ENCODE results near the gene ZNF664.

Gene ZNF664

DNA sequence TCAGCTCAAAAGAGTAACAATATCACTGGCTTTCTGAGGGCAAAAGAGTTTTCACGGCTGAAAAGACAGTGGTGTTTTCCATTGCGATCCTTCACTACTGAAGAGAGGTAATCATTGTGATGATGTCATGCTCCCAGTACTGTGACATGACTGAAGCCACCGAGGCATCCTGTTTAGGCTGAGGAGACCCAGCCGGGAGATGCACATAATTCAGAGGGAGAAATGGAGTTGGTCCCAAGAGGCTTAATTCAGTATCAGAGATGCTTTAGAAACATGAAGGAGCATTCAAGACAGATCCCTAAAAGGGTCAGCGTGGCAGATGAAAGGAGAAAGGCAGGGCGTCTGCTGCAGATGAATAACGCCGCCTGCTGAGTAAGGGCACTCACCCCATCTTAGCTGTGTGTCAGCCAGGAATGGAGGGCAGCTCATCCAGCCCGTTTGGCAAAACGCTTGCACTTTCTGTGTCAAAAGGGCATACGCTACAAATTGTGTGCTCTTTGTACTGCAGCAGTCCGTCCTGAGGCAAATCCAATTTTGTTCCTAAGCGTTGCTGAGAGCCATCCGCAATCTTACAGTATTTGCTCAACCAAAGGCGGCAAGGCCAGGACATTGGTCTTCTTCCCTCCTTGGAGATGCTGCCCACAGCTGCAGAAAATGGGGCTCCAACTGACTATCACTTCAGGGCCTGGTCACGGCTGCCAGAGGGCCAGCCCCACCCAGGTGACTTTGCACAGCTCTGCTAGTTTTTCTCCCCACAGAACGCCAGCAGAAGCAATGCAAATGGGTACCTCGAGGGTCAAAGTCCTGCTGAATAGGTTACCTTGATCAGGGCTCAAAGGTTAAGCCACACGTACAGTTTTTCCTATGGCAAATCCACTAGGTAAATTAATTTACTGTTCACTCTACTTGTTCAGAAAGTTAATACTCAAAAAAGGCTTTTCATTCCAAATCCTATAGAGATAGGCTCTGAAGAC lies 23.9 kb upstream of the ZNF664 start:
- Histone ChIP-seq H3K27me3 (ENCODE audit: control insufficient read depth, low read length) (peaks cover 3% of the 10 kb centered on the region; the same call in 1 of the 2 replicates), H3K36me3 (ENCODE audit: control insufficient read depth, low read length) (no peaks in the 10 kb centered on the region), H3K27ac (ENCODE audit: low read depth, low read length) (no peak overlapping the region), H4K20me1 (ENCODE audit: control insufficient read depth, insufficient read depth, low read depth, low read length) (no peaks in the 10 kb centered on the region), H3K4me2 (ENCODE audit: low read length) (no peak overlapping the region), H3K4me1 (ENCODE audit: control insufficient read depth, low read length) (no peaks in the 10 kb centered on the region), H3K4me3 (ENCODE audit: low read length) (no peak overlapping the region), H3F3A (ENCODE audit: control insufficient read depth, insufficient read depth) (no peaks in the 10 kb centered on the region), H3K9me3 (ENCODE audit: control insufficient read depth, insufficient read depth, low read length) (no peaks in the 10 kb centered on the region), H3K79me2 (ENCODE audit: control insufficient read depth, low read length) (no peaks in the 10 kb centered on the region), H3K9me2 (replicated peaks; ENCODE audit: control insufficient read depth, low read length) (no peaks in the 10 kb centered on the region)
- no peak for TF ChIP-seq EZH2phosphoT487 (IDR thresholded peaks at IDR 0.05; ENCODE audit: borderline replicate concordance, low read length)
- TF ChIP-seq, protein P1, sequence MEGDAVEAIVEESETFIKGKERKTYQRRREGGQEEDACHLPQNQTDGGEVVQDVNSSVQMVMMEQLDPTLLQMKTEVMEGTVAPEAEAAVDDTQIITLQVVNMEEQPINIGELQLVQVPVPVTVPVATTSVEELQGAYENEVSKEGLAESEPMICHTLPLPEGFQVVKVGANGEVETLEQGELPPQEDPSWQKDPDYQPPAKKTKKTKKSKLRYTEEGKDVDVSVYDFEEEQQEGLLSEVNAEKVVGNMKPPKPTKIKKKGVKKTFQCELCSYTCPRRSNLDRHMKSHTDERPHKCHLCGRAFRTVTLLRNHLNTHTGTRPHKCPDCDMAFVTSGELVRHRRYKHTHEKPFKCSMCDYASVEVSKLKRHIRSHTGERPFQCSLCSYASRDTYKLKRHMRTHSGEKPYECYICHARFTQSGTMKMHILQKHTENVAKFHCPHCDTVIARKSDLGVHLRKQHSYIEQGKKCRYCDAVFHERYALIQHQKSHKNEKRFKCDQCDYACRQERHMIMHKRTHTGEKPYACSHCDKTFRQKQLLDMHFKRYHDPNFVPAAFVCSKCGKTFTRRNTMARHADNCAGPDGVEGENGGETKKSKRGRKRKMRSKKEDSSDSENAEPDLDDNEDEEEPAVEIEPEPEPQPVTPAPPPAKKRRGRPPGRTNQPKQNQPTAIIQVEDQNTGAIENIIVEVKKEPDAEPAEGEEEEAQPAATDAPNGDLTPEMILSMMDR (IDR thresholded peaks at IDR 0.05; ENCODE audit: low read depth, low read length, poor library complexity, severe bottlenecking) = no peak

DNA sequence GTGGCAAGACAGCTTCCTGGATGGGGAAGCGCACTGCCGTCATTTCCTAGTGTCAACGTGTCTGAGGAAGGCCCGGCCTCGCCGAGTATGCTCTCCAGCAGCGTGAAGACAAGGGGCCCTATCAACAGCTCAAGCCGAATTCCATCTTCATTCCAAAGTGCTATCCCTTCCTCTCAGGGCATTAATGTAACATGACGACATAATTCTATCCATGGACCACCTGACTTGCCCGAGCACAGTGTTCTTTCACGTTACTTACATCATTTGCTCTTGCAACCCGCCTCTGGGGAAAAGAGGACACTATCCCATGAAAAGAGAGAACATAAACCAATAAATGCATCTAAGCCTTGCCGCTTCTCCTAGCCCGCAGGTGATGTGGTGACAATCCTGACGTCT lies 23.2 kb upstream of the ZNF664 start:
- Histone ChIP-seq H3F3A (ENCODE audit: control insufficient read depth, insufficient read depth) (no peaks in the 10 kb centered on the region), H3K9me3 (ENCODE audit: control insufficient read depth, insufficient read depth, low read length) (no peaks in the 10 kb centered on the region), H3K4me2 (ENCODE audit: low read length) (no peak overlapping the region), H3K79me2 (ENCODE audit: control insufficient read depth, low read length) (no peaks in the 10 kb centered on the region), H3K36me3 (ENCODE audit: control insufficient read depth, low read length) (no peaks in the 10 kb centered on the region), H3K4me3 (ENCODE audit: low read length) (no peak overlapping the region), H3K9me2 (replicated peaks; ENCODE audit: control insufficient read depth, low read length) (no peaks in the 10 kb centered on the region), H3K27me3 (ENCODE audit: control insufficient read depth, low read length) (peaks cover 3% of the 10 kb centered on the region; the same call in 1 of the 2 replicates), H3K4me1 (ENCODE audit: control insufficient read depth, low read length) (no peaks in the 10 kb centered on the region), H3K27ac (ENCODE audit: low read depth, low read length) (no peak overlapping the region), H4K20me1 (ENCODE audit: control insufficient read depth, insufficient read depth, low read depth, low read length) (no peaks in the 10 kb centered on the region)
- TF ChIP-seq EZH2phosphoT487 (IDR thresholded peaks at IDR 0.05; ENCODE audit: borderline replicate concordance, low read length) = no peak

DNA sequence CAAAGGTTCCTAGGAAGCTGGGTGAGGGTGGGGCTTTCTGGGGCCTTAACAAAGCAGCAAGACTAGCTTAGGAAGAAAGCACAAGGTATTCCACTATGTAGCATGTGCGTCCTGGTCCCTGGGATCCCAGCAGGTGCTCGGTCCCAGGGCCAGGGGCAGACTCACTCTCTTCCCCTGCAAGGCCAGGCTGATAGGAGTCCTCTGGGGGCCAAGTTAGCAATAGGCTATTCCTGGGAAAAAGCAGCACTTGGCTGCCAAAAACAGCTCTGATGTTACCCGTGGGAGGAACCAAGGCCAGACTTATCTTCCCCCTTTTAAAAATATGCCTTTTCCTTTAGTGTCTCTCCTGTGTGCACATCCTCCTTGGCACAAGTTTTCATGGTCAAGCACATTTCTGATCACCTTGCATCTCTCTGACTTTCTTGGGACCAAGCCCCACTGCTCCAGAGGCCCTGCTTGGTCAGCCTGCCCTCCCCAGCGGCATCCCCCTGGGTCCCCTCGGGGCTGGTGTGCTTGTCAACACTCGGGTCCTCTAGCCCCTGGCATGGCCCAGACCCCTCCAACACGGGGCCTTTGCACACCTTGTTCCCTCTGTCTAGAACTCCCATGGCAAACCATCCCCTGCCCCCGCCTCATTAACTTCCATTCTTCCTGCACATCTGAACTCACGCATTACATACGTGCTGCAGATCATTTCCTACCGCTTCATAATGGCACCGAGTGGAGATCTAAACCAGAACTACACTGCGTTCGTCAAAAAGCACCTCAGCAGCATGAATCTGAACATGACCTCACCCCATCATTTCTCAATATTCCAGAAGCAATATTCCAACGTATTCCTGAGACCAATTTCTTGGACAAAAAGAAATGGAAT lies 22.3 kb upstream of the ZNF664 start:
- no peak overlapping the region for H3K4me3 ChIP-seq (ENCODE audit: low read length)
- peaks cover 3% of the 10 kb centered on the region; the same call in 1 of the 2 replicates for H3K27me3 ChIP-seq (ENCODE audit: control insufficient read depth, low read length)
- H3F3A ChIP-seq (ENCODE audit: control insufficient read depth, insufficient read depth) = no peaks in the 10 kb centered on the region
- TF ChIP-seq, protein P1 (IDR thresholded peaks at IDR 0.05; ENCODE audit: low read depth, low read length, poor library complexity, severe bottlenecking) = no peak
- no peak for TF ChIP-seq EZH2phosphoT487 (IDR thresholded peaks at IDR 0.05; ENCODE audit: borderline replicate concordance, low read length)
- no peaks in the 10 kb centered on the region for H3K9me3 ChIP-seq (ENCODE audit: control insufficient read depth, insufficient read depth, low read length)
- H4K20me1 ChIP-seq (ENCODE audit: control insufficient read depth, insufficient read depth, low read depth, low read length) = no peaks in the 10 kb centered on the region
- no peaks in the 10 kb centered on the region for H3K4me1 ChIP-seq (ENCODE audit: control insufficient read depth, low read length)
- no peak overlapping the region for H3K27ac ChIP-seq (ENCODE audit: low read depth, low read length)
- no peaks in the 10 kb centered on the region for H3K79me2 ChIP-seq (ENCODE audit: control insufficient read depth, low read length)
- no peaks in the 10 kb centered on the region for H3K9me2 ChIP-seq (replicated peaks; ENCODE audit: control insufficient read depth, low read length)
- no peak overlapping the region for H3K4me2 ChIP-seq (ENCODE audit: low read length)
- H3K36me3 ChIP-seq (ENCODE audit: control insufficient read depth, low read length) = no peaks in the 10 kb centered on the region

All from DOHH2 (cell line).